B cell (primary cell): Measurements from ENCODE around the gene PLCG2.

ENCODE experiments used
- EZH2 ChIP-seq: IDR thresholded peaks from 2 replicates; pipeline ENCODE4 v1.6.1; 2012; ENCODE audit warnings: borderline replicate concordance, low read depth, mild to moderate bottlenecking, moderate library complexity, low read length; ENCODE audit not compliant: insufficient read depth, poor library complexity, severe bottlenecking
- TF ChIP-seq, protein P1 (sequence below): fragments of 200-600 bp; IDR thresholded peaks from one replicate; pipeline ENCODE4 v1.8.0; 2022; ENCODE audit warnings: antibody characterized with exemption, mild to moderate bottlenecking

DNA sequence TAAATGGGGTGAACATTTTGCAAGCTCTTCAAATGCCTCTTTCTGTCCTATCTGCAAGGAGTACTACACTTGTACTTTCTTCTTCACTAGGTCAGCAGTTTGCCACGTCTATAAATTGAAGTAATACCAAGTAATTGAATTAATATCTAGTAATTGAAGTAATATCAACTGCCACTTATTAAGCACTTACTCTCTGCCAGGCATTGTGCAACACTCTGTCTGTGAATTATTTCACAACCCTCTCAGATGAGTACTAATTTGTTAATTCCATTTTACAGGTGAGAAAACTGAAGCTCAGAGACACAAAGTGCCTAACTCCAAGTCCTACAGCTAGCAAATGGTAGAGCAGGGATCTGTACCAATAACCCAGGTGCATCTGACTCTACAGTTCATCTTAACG lies 228.1 kb downstream of the PLCG2 start:
- TF ChIP-seq, protein P1, sequence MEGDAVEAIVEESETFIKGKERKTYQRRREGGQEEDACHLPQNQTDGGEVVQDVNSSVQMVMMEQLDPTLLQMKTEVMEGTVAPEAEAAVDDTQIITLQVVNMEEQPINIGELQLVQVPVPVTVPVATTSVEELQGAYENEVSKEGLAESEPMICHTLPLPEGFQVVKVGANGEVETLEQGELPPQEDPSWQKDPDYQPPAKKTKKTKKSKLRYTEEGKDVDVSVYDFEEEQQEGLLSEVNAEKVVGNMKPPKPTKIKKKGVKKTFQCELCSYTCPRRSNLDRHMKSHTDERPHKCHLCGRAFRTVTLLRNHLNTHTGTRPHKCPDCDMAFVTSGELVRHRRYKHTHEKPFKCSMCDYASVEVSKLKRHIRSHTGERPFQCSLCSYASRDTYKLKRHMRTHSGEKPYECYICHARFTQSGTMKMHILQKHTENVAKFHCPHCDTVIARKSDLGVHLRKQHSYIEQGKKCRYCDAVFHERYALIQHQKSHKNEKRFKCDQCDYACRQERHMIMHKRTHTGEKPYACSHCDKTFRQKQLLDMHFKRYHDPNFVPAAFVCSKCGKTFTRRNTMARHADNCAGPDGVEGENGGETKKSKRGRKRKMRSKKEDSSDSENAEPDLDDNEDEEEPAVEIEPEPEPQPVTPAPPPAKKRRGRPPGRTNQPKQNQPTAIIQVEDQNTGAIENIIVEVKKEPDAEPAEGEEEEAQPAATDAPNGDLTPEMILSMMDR: no peak
- TF ChIP-seq EZH2: no peak
